Panc1 (cell line): ENCODE data around the gene SREBF2. TPM values are rescaled to one million over a fixed set of nuclear protein-coding genes. Genes with fewer than 3 reads are reported as not detected.

ENCODE experiments used
- ATAC-seq: fragments of 200-7000 bp; cut with Tn5 transposase; 2 replicates; pipeline ENCODE4 v1.9.1; 2020; ENCODE audit warnings: mild to moderate bottlenecking, moderate library complexity
- BruUV-seq: library from RNA; stranded (reverse); fragments of 400-500 nt; replicated peaks from 2 replicates; lab custom pipeline; 2021; lab: Mats Ljungman, UMichigan
- CTCF ChIA-PET: fragments of 300-600 bp; sonication (Branson Sonifier 250); formaldehyde crosslinking; loops from one replicate; lab custom pipeline; 2022; ENCODE audit warnings: antibody characterized with exemption; lab: Charles Lee
- POLR2A ChIA-PET: fragments of 300-600 bp; sonication (Branson Sonifier 250); formaldehyde crosslinking; loops from one replicate; lab custom pipeline; 2022; ENCODE audit warnings: antibody characterized with exemption; lab: Charles Lee
- DNase-seq: peaks from one replicate; pipeline ENCODE4 v3.0.0-alpha.2; 2010; ENCODE audit warnings: low read depth, low spot score
- H3K27ac ChIP-seq: 2 replicates; pipeline ENCODE4 v1.5.1; 2011; ENCODE audit warnings: mild to moderate bottlenecking, low read length, inconsistent platforms
- H3K27me3 ChIP-seq: fragments of 200-500 bp; sonication (Bioruptor generic); 2 replicates; pipeline ENCODE4 v1.6.0; 2014; ENCODE audit warnings: low read length, inconsistent platforms; ENCODE audit not compliant: control insufficient read depth, insufficient read depth
- H3K36me3 ChIP-seq: fragments of 200-500 bp; sonication (Bioruptor generic); 2 replicates; pipeline ENCODE4 v1.5.1; 2014; ENCODE audit warnings: inconsistent platforms, mild to moderate bottlenecking, low read length, moderate library complexity; ENCODE audit not compliant: control insufficient read depth, insufficient read depth
- H3K4me1 ChIP-seq: 2 replicates; pipeline ENCODE4 v1.5.1; 2011; ENCODE audit warnings: inconsistent platforms, mild to moderate bottlenecking, low read length, moderate library complexity; ENCODE audit not compliant: control insufficient read depth, insufficient read depth
- H3K4me3 ChIP-seq, 2 experiments: 2 replicates each; pipeline ENCODE4 v1.5.1; 2011 to 2012; ENCODE audit warnings: low read depth in 2 of 2, low read length in 2 of 2, mild to moderate bottlenecking in 2 of 2, inconsistent platforms in 1 of 2, moderate library complexity in 1 of 2
- H3K9me3 ChIP-seq: fragments of 200-500 bp; sonication (Bioruptor generic); 2 replicates; pipeline ENCODE4 v1.5.1; 2014; ENCODE audit warnings: low read depth, mild to moderate bottlenecking, inconsistent platforms, low read length, moderate library complexity; ENCODE audit not compliant: control insufficient read depth, insufficient read depth
- POLR2AphosphoS5 ChIP-seq: IDR thresholded peaks from 2 replicates; pipeline ENCODE4 v1.6.1; 2012; ENCODE audit warnings: mild to moderate bottlenecking, low read depth, low read length, moderate library complexity
- SIN3A ChIP-seq: IDR thresholded peaks from 2 replicates; pipeline ENCODE4 v1.6.1; 2012; ENCODE audit warnings: low read depth, mild to moderate bottlenecking, low read length, moderate library complexity, borderline replicate concordance; ENCODE audit not compliant: insufficient read depth
- TCF7L2 ChIP-seq: IDR thresholded peaks from 2 replicates; pipeline ENCODE4 v1.6.1; 2011; ENCODE audit warnings: mild to moderate bottlenecking, low read depth, low read length, inconsistent platforms
- in situ Hi-C: cut with HindIII; loops from 2 replicates; pipeline ENCODE4 v1.10.0; 2016; ENCODE audit warnings: low sequenced_read_pairs, low pct_unique_long_range_greater_than_20kb
- intact Hi-C: fragments of 100-400 bp; cut with micrococcal nuclease; formaldehyde crosslinking; loops from one replicate; pipeline ENCODE4 v1.10.0; 2022; ENCODE audit not compliant: unreplicated experiment
- total RNA-seq: library from RNA; stranded (reverse); gene quantifications from one replicate; pipeline ENCODE4 v1.2.1, GENCODE V29; 2021; ENCODE audit not compliant: unreplicated experiment
- TF ChIP-seq, protein P1 (sequence below): fragments of 450-650 bp; IDR thresholded peaks from 2 replicates; pipeline ENCODE4 v1.5.1; 2017; ENCODE audit warnings: mild to moderate bottlenecking
- TF ChIP-seq, protein P2 (sequence below), 2 experiments: IDR thresholded peaks; 2 replicates each; pipeline ENCODE4 v1.6.1; 2011 to 2012; ENCODE audit warnings: low read depth in 2 of 2, control low read depth in 1 of 2, low read length in 1 of 2, mild to moderate bottlenecking in 1 of 2, moderate library complexity in 1 of 2; ENCODE audit not compliant: insufficient read depth in 1 of 2

The SREBF2 gene
- total RNA-seq, 1 experiment from 2014 or later, result 73.0 TPM

DNA sequence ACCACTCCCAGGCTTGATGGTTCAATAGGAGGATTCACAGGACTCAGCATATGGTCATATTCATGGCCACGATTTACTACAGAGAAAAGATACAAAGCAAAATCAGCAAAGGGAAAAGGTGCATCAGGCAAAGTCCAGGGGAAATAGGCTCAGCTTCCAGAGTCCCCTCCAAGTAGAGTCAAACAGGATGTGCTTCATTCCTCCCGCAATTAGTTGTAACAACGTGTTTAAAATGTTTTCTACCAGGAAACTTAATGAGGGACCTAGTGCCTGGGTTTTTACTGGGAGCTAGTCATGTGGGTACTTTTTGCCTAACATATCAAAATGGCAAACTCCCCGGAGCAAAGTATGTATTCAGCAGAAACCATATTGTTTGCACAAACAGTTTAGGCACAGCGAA, 14.9 kb upstream of the SREBF2 start:
- in situ Hi-C loops, result no loop called here
- POLR2A ChIA-PET, result no interaction called here
- TF ChIP-seq TCF7L2 (no peak), SIN3A (no peak), POLR2AphosphoS5 (no peak)
- TF ChIP-seq, protein P1, sequence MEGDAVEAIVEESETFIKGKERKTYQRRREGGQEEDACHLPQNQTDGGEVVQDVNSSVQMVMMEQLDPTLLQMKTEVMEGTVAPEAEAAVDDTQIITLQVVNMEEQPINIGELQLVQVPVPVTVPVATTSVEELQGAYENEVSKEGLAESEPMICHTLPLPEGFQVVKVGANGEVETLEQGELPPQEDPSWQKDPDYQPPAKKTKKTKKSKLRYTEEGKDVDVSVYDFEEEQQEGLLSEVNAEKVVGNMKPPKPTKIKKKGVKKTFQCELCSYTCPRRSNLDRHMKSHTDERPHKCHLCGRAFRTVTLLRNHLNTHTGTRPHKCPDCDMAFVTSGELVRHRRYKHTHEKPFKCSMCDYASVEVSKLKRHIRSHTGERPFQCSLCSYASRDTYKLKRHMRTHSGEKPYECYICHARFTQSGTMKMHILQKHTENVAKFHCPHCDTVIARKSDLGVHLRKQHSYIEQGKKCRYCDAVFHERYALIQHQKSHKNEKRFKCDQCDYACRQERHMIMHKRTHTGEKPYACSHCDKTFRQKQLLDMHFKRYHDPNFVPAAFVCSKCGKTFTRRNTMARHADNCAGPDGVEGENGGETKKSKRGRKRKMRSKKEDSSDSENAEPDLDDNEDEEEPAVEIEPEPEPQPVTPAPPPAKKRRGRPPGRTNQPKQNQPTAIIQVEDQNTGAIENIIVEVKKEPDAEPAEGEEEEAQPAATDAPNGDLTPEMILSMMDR, result no peak
- TF ChIP-seq, protein P2, sequence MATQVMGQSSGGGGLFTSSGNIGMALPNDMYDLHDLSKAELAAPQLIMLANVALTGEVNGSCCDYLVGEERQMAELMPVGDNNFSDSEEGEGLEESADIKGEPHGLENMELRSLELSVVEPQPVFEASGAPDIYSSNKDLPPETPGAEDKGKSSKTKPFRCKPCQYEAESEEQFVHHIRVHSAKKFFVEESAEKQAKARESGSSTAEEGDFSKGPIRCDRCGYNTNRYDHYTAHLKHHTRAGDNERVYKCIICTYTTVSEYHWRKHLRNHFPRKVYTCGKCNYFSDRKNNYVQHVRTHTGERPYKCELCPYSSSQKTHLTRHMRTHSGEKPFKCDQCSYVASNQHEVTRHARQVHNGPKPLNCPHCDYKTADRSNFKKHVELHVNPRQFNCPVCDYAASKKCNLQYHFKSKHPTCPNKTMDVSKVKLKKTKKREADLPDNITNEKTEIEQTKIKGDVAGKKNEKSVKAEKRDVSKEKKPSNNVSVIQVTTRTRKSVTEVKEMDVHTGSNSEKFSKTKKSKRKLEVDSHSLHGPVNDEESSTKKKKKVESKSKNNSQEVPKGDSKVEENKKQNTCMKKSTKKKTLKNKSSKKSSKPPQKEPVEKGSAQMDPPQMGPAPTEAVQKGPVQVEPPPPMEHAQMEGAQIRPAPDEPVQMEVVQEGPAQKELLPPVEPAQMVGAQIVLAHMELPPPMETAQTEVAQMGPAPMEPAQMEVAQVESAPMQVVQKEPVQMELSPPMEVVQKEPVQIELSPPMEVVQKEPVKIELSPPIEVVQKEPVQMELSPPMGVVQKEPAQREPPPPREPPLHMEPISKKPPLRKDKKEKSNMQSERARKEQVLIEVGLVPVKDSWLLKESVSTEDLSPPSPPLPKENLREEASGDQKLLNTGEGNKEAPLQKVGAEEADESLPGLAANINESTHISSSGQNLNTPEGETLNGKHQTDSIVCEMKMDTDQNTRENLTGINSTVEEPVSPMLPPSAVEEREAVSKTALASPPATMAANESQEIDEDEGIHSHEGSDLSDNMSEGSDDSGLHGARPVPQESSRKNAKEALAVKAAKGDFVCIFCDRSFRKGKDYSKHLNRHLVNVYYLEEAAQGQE (IDR thresholded peaks at IDR 0.05; ENCODE audit: insufficient read depth in 1 of 2, low read depth in 2 of 2, low read length in 1 of 2), result no peak
- H3K4me1 ChIP-seq, result no peaks in the 10 kb centered on the region
- ATAC-seq (no peak), DNase-seq (no peak)
- CTCF ChIA-PET, result no interaction called here
- no peaks in the 10 kb centered on the region for H3K9me3 ChIP-seq
- H3K4me3 ChIP-seq, result no peak overlapping the region
- H3K27me3 ChIP-seq, result no peaks in the 10 kb centered on the region
- no TSS peak for BruUV-seq
- no peaks in the 10 kb centered on the region for H3K36me3 ChIP-seq
- intact Hi-C loops, result no loop called here
- H3K27ac ChIP-seq, result no peak overlapping the region

DNA sequence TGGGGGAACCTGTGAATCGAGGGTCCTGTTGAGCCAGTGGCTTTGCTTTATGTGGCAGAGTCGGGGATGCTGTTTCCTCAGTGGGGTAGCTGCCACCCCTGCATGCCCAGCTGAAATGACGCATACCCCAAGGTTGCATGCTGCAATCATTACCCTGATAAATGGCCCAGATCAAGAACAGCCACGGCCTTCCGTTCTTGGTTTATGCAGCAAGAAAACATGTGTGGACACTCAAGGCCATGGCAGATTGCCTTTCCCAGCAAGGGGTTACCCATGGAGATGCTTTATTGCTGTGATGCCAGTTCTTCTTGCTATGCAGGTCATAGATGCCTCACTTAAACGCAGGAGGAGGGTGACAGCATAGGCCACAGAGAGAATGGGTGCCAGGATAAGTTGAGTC, 14.3 kb upstream of the SREBF2 start:
- intact Hi-C loops (no loop called here), in situ Hi-C loops (no loop called here)
- no peak for TF ChIP-seq POLR2AphosphoS5
- no peak for TF ChIP-seq TCF7L2
- no peak for TF ChIP-seq SIN3A
- TF ChIP-seq, protein P2 (IDR thresholded peaks at IDR 0.05; ENCODE audit: insufficient read depth in 1 of 2, low read depth in 2 of 2, low read length in 1 of 2), result no peak
- DNase-seq, result no peak
- Histone ChIP-seq H3K36me3 (no peaks in the 10 kb centered on the region), H3K4me1 (no peaks in the 10 kb centered on the region), H3K27me3 (no peaks in the 10 kb centered on the region), H3K27ac (no peak overlapping the region), H3K4me3 (no peak overlapping the region), H3K9me3 (no peaks in the 10 kb centered on the region)
- ATAC-seq, result no peak
- POLR2A ChIA-PET, result no interaction called here
- CTCF ChIA-PET, result no interaction called here
- no TSS peak for BruUV-seq
